Panc1 (cell line): ENCODE data around the gene NPDC1. TPM values are rescaled to one million over a fixed set of nuclear protein-coding genes. Genes with fewer than 3 reads are reported as not detected.
"Not testable (repeated sequence)": the region's sequence is repeated elsewhere in the genome, so short reads cannot be mapped to it uniquely, and the experiment has no call there.

Experiments used
- ATAC-seq: fragments of 200-7000 bp; cut with Tn5 transposase; 2 replicates; pipeline ENCODE4 v1.9.1; 2020; ENCODE audit warnings: mild to moderate bottlenecking, moderate library complexity
- BruUV-seq: library from RNA; stranded (reverse); fragments of 400-500 nt; replicated peaks from 2 replicates; lab custom pipeline; 2021; lab: Mats Ljungman, UMichigan
- CTCF ChIA-PET: fragments of 300-600 bp; sonication (Branson Sonifier 250); formaldehyde crosslinking; loops from one replicate; lab custom pipeline; 2022; ENCODE audit warnings: antibody characterized with exemption; lab: Charles Lee
- POLR2A ChIA-PET: fragments of 300-600 bp; sonication (Branson Sonifier 250); formaldehyde crosslinking; loops from one replicate; lab custom pipeline; 2022; ENCODE audit warnings: antibody characterized with exemption; lab: Charles Lee
- DNase-seq: peaks from one replicate; pipeline ENCODE4 v3.0.0-alpha.2; 2010; ENCODE audit warnings: low read depth, low spot score
- H3K27ac ChIP-seq: 2 replicates; pipeline ENCODE4 v1.5.1; 2011; ENCODE audit warnings: mild to moderate bottlenecking, low read length, inconsistent platforms
- H3K27me3 ChIP-seq: fragments of 200-500 bp; sonication (Bioruptor generic); 2 replicates; pipeline ENCODE4 v1.6.0; 2014; ENCODE audit warnings: low read length, inconsistent platforms; ENCODE audit not compliant: control insufficient read depth, insufficient read depth
- H3K36me3 ChIP-seq: fragments of 200-500 bp; sonication (Bioruptor generic); 2 replicates; pipeline ENCODE4 v1.5.1; 2014; ENCODE audit warnings: inconsistent platforms, mild to moderate bottlenecking, low read length, moderate library complexity; ENCODE audit not compliant: control insufficient read depth, insufficient read depth
- H3K4me1 ChIP-seq: 2 replicates; pipeline ENCODE4 v1.5.1; 2011; ENCODE audit warnings: inconsistent platforms, mild to moderate bottlenecking, low read length, moderate library complexity; ENCODE audit not compliant: control insufficient read depth, insufficient read depth
- H3K4me3 ChIP-seq, 2 experiments: 2 replicates each; pipeline ENCODE4 v1.5.1; 2011 to 2012; ENCODE audit warnings: low read depth in 2 of 2, low read length in 2 of 2, mild to moderate bottlenecking in 2 of 2, inconsistent platforms in 1 of 2, moderate library complexity in 1 of 2
- H3K9me3 ChIP-seq: fragments of 200-500 bp; sonication (Bioruptor generic); 2 replicates; pipeline ENCODE4 v1.5.1; 2014; ENCODE audit warnings: low read depth, mild to moderate bottlenecking, inconsistent platforms, low read length, moderate library complexity; ENCODE audit not compliant: control insufficient read depth, insufficient read depth
- CTCF ChIP-seq: fragments of 450-650 bp; IDR thresholded peaks from 2 replicates; pipeline ENCODE4 v1.5.1; 2017; ENCODE audit warnings: mild to moderate bottlenecking
- POLR2AphosphoS5 ChIP-seq: IDR thresholded peaks from 2 replicates; pipeline ENCODE4 v1.6.1; 2012; ENCODE audit warnings: mild to moderate bottlenecking, low read depth, low read length, moderate library complexity
- REST ChIP-seq, 2 experiments: IDR thresholded peaks; 2 replicates each; pipeline ENCODE4 v1.6.1; 2011 to 2012; ENCODE audit warnings: low read depth in 2 of 2, control low read depth in 1 of 2, low read length in 1 of 2, mild to moderate bottlenecking in 1 of 2, moderate library complexity in 1 of 2; ENCODE audit not compliant: insufficient read depth in 1 of 2
- SIN3A ChIP-seq: IDR thresholded peaks from 2 replicates; pipeline ENCODE4 v1.6.1; 2012; ENCODE audit warnings: low read depth, mild to moderate bottlenecking, low read length, moderate library complexity, borderline replicate concordance; ENCODE audit not compliant: insufficient read depth
- TCF7L2 ChIP-seq: IDR thresholded peaks from 2 replicates; pipeline ENCODE4 v1.6.1; 2011; ENCODE audit warnings: mild to moderate bottlenecking, low read depth, low read length, inconsistent platforms
- in situ Hi-C: cut with HindIII; loops from 2 replicates; pipeline ENCODE4 v1.10.0; 2016; ENCODE audit warnings: low sequenced_read_pairs, low pct_unique_long_range_greater_than_20kb
- intact Hi-C: fragments of 100-400 bp; cut with micrococcal nuclease; formaldehyde crosslinking; loops from one replicate; pipeline ENCODE4 v1.10.0; 2022; ENCODE audit not compliant: unreplicated experiment
- total RNA-seq: library from RNA; stranded (reverse); gene quantifications from one replicate; pipeline ENCODE4 v1.2.1, GENCODE V29; 2021; ENCODE audit not compliant: unreplicated experiment

NPDC1 gene
- total RNA-seq, 1 experiment from 2014 or later: 43.5 TPM

GRCh38 chr9:137064027-137064879 lies 18.3 kb upstream of the NPDC1 start:
- H3K36me3 ChIP-seq: no peaks in the 10 kb centered on the region
- H3K4me3 ChIP-seq: no peak overlapping the region
- in situ Hi-C loops: no loop called here
- CTCF ChIA-PET: interaction anchor here (0.7 to 1.4 kb wide), 4 partner anchors 15 to 65 kb away, joined by 3 to 11 read pairs (median 3); partner anchors contain the start of gene NPDC1
- TF ChIP-seq POLR2AphosphoS5 (no peak), REST (IDR thresholded peaks at IDR 0.05; ENCODE audit: insufficient read depth in 1 of 2, low read depth in 2 of 2, low read length in 1 of 2) (peak in 1 of 2 experiments; percentile 78; a peak in 1 of 4 replicates), CTCF (peak; percentile 93)
- no peak for DNase-seq
- POLR2A ChIA-PET: interaction anchor here (0.6 kb wide), 1 partner anchor 127 kb away, joined by 5 read pairs; no protein-coding TSS in a partner anchor
- BruUV-seq: no TSS peak
- intact Hi-C loops: loop anchor here (1.0 kb wide), 1 partner anchor 18 kb away; the partner anchor contains the start of gene NPDC1
- H3K27me3 ChIP-seq: no peaks in the 10 kb centered on the region
- H3K9me3 ChIP-seq: no peaks in the 10 kb centered on the region
- peak; percentile 73 for ATAC-seq
- peaks cover 2% of the 10 kb centered on the region; the same call in 1 of the 2 replicates for H3K4me1 ChIP-seq
- no peak overlapping the region for H3K27ac ChIP-seq

GRCh38 chr9:137063311-137064026 lies 17.5 kb upstream of the NPDC1 start:
- ATAC-seq (no peak), DNase-seq (no peak)
- in situ Hi-C loops (no loop called here), intact Hi-C loops (loop anchor here (1.0 kb wide), 1 partner anchor 17 kb away; the partner anchor contains the start of gene NPDC1)
- Histone ChIP-seq H3K4me1 (peaks cover 2% of the 10 kb centered on the region; the same call in 1 of the 2 replicates), H3K9me3 (no peaks in the 10 kb centered on the region), H3K4me3 (no peak overlapping the region), H3K36me3 (no peaks in the 10 kb centered on the region), H3K27ac (no peak overlapping the region), H3K27me3 (no peaks in the 10 kb centered on the region)
- POLR2A ChIA-PET: no interaction called here
- no TSS peak for BruUV-seq
- TF ChIP-seq REST (IDR thresholded peaks at IDR 0.05; ENCODE audit: insufficient read depth in 1 of 2, low read depth in 2 of 2, low read length in 1 of 2) (no peak), CTCF (no peak), SIN3A (no peak), TCF7L2 (no peak), POLR2AphosphoS5 (no peak)
- CTCF ChIA-PET: interaction anchor here (0.7 to 1.4 kb wide), 4 partner anchors 14 to 66 kb away, joined by 3 to 11 read pairs (median 3); partner anchors contain the start of gene NPDC1

GRCh38 chr9:137062798-137063197 lies 16.8 kb upstream of the NPDC1 start:
- intact Hi-C loops, H3K27ac ChIP-seq, in situ Hi-C loops, H3K4me1 ChIP-seq, H3K4me3 ChIP-seq, H3K27me3 ChIP-seq, DNase-seq, CTCF ChIA-PET, POLR2A ChIA-PET, H3K36me3 ChIP-seq, BruUV-seq, ATAC-seq, H3K9me3 ChIP-seq: not testable (repeated sequence)
